Stimulated activated CD4-positive, alpha-beta T cell treated with anti-CD3 and anti-CD28 coated beads, Interleukin-1b, Interleukin-23, amount 100 ng/mL, for 24 hours (primary cell): Measurements from ENCODE around the gene NRXN2.

Source experiments
- DNase-seq, 4 experiments: peaks; one replicate each; pipeline ENCODE4 v3.0.0-alpha.2; 2020; ENCODE audit warnings: low read depth in 4 of 4, low spot score in 1 of 4

NRXN2 gene

DNA sequence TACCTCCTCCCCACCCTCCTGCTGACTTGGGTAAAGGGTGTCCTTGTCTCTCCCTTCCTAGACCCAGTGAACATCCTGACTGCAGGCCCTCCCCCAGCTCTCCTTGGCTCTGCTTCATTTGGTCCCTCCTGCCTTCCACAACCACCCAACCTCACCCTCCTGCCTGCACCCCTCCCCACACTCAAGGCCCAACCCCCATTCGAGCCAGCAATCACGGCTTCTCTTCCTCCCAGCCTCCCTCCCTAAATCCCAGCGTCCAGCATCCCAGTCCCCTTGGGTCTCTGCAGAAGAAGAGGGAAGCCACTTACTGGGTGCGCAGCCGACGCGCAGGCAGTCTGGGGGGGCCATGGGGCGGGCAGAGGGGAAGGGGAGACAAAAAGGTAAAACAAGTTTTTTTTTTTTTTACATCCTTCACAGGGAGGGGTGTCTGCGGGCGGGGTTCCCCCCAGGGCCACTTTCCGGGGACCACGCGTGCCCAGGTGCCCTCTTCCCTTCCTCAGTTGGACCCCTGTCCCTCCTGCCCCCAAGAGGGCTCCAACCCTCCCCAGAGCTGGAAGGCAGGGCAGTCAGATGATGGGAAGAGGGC lies 69.5 kb downstream of the NRXN2 start:
- no peak for DNase-seq

DNA sequence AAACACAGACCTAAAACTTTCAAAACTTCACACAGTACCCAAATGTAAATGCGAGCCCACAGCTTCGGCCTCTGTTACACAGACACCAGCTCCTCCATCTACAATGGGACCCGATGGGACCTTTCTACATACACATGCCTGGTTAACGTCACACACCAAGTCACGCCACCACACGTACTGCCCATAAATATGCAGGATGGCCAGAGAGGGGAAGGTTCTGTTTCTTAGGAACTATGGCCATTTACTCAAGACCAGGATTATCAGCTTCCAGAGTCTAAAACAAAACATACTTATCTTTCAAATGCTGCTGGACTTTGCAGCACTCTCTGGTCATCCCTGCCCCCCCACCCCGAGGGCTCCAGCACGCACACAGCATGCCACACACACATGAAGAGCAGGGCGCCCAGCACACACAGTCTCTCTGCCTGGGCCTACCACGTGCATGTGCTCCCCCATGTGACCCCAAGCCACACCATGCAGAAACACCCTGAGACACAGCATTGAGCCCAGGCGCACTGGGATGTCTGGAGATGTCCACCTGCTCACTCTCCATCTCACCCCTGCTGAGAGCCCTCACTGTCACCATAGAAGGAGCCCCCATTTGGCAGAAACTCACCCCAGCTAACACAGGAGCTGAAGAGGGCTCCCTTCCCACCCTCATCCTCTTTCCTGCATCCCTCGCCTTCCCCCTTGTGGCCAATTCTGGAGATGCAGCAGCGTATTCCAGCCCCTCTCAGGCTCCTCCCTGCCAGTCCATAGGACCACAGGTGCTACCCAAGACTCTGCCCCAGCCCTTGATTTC lies 70.2 kb downstream of the NRXN2 start:
- DNase-seq: peak; percentile 49 to 74 (median 62)

DNA sequence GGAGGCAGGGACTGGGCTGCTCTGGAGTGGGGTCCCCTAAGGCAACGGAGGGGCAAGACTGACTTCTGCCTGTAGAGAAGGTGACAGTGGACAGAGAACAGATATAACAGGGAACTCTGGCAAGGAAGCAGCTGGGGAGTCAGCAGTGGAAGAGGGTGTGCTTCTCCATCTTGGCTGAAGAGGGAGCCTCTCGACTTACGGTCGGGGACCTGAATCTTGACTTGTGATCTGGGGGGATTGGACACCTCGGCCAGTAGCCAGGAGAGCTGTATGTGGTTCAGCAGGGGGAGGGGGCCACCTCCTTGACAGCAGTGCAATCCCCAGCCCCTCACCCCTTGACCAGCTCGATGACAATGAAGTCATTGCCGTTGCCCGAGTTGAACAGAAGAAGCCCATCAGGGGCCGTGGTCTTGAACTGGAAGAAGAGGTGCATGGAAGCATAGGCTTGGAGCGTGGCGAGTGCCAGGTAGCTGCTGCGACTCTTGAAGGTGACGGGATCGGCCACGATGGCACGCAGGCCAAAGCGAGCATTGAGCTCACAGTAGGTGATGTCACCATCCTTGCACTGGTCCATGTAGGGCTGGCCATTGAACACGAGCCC lies 72.0 kb downstream of the NRXN2 start:
- no peak for DNase-seq

DNA sequence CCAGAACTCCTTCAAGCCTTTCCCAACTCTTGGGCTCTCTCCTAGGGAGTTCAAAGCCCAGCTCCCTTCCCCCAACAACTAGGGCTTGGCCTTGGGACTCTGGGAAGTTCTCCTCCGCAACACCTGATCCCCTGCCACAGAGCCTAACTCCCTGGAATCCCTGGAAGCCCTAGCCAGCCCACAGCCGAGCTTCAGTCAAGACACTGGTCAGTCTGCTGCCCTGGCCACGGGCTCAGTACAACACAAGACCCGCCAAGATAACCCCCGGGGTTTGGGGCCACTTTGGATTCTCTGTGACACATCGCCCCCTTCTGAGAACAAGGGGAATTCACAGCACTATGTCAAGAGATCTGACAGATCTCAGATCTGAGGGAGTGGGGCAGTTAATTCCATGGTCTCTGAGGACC lies 73.7 kb downstream of the NRXN2 start:
- DNase-seq: no peak

DNA sequence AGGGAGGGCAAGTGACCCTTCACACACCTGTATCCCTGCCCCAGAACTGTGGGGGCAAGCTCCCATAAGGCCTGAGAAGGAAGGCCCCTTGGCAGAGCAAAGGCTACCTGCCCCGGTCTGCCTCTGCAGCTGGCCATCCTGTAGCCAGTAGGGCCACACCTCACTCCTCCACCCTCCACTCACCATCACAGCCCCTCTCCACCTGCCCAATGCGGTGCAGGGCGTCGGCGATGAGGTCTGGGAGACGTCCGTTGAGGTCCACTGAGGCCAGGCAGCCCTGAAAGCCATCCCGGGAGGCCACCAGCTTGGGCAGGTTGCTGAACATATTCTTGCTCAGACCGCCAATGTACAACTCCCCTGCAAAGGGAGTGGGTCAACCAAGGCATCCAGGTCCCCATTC lies 74.4 kb downstream of the NRXN2 start:
- no peak for DNase-seq

DNA sequence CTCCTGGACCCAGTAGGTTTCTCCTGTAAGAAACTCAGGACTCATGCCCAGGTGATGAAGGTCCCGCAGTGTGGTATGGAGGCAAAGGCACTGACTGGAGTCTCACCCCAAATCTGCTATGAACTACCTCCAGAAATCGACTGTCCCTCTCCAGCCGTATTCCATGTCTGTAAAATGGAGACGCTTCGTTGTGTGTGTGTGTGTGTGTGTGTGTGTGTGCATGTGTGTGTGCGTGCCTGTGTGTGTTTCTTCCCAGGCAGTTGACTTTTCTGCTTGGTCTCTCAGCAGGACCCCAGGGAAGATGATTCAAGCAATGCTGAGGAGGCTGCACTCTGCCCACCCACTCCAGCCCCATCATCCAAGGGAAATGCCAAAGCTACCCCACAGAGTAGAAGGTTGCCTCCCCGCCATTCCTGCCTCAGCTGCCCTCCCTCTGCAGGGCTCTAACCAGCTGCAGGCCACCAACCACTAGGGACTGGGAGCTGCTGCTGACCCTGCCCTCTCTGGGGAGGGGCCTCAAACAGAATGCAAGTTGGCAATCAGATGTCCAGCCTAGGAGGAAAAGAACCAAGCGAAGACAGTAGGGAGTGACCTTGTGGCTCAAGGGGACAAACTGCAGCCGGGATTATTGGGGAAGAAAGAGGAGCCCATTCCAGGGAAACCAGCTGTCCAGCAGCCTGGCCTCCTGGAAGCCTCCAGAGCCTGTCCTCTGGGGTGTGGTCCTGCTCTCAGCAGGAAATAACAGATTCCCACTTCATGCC lies 75.8 kb downstream of the NRXN2 start:
- DNase-seq: no peak

DNA sequence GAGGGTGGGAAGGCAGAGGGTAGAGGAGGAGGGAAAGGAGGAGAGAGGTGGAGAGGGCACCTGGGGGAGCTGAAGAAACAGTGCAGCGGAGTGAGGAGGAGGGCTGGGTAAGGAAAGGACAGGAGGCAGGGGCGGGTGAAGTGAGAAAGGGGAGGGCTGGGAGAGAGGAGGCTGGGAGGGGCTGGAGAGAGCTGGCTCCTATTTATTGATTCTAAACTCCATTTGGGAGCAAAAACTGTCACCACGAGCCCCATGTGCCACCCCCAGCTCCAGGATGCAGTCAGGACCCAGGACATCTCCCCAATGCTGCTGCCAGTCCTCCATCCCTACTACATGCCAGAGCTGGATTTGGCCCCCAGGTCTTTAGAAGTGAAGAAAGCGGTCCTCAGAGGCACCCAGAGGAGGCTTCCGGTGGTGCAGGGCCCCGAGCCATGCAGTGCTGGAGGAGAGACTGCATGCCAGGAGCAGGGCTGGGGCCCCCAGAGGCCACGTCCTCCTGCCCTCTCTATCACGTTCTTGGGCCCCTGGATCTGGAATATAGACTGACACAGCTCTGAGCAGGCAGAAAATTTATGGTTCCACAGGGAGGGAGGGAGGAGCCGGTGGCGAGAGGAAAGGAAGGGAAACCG lies 78.2 kb downstream of the NRXN2 start:
- DNase-seq: no peak

DNA sequence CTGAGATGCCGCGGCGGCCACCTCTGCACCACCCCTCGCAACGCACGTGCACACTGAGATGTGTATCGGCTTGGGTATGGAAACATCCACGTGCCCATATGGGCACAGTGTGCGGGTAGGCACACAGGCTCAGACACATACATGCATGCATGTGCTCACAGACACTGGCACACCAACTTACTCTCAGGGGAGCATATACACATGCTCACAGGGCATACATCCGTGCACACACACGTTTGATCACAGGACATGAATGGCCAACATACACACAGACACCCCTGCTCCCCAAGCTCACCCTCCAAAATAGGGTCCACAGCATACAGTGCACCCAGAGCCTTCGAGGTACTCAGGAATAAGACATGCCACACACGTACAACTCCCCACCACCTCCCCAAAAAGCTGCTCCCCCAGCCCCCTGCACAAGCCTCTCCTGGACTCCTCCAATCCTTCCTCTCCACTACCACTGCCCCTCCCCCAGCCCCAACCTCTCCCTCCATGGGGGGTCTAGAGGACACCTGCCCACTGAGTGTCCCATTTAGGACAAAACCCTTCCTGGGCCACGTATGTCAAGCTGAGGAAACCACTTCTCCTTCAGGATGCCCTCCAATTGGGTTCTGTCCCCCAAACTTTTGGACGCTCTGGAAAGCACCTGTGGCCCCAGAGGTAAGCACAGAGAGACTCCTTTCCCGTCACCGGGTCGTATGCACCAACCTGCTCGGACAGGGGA lies 78.9 kb downstream of the NRXN2 start:
- DNase-seq: no peak

DNA sequence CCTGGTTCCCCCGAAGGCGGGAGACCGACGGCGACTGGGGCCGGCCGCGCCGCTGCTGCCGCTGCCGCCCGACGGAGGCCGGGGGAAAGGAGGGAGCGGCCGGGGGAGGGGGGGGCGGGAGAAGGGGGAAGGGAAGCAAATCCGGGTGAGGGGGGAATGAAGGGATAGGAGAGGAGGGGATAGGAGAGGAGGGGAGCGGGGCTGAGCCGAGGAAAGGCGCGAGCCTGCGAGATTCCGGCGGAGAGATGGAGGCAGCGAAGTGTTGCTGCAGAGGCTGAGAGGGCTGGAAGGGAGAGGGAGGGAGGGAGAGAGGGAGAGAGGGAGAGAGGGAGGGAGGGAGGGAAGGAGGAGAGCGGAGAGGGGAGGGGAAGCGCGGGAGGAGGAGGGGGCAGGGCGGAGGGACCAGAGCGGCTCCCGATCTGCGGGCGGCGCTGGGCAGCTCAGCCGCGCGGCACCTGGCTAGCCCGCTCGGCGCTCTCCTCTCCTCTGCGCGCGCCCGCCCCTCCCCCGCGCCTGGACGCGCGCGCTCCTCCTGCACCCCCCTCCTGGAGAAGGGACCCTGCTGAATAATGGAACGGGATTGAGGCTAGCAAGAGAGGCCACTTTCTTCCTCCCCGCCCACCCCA lies 79.6 kb downstream of the NRXN2 start:
- DNase-seq: no peak

DNA sequence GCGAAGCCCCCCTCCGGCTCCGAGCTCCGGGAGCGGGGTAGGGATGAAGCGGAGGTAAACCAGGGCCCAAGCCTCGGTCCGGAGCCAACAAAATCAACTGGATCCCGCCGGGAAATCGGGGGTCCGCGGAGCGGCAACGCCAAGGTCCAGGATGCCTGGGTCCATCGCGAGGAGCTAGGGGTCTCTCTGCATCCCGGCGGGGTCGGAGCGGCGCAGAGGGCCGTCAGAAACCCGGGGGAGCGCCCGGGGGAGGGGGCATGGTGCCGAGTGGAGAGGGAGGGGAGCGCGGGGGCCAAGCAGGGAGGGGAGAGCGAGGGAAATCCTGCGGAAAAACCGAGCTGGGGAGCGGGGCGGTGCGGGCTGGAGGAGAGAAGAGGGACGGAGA lies 80.1 kb downstream of the NRXN2 start:
- no peak for DNase-seq

DNA sequence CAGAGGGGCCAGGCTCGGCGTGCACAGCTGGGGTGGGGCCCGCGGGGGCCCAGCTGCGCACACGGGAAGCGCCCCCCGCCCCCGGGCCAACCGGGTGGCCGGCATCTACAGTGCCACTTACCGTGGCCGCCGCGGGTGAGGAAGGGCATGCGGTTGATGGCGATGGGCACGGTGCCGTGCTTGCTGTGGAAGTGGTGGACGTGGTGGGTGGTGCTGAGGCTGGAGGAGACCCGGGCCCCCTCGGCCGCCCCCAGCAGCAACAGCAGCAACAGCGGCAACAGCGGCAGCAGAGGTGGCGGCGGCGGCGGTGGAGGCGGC lies 80.6 kb downstream of the NRXN2 start:
- DNase-seq: no peak

DNA sequence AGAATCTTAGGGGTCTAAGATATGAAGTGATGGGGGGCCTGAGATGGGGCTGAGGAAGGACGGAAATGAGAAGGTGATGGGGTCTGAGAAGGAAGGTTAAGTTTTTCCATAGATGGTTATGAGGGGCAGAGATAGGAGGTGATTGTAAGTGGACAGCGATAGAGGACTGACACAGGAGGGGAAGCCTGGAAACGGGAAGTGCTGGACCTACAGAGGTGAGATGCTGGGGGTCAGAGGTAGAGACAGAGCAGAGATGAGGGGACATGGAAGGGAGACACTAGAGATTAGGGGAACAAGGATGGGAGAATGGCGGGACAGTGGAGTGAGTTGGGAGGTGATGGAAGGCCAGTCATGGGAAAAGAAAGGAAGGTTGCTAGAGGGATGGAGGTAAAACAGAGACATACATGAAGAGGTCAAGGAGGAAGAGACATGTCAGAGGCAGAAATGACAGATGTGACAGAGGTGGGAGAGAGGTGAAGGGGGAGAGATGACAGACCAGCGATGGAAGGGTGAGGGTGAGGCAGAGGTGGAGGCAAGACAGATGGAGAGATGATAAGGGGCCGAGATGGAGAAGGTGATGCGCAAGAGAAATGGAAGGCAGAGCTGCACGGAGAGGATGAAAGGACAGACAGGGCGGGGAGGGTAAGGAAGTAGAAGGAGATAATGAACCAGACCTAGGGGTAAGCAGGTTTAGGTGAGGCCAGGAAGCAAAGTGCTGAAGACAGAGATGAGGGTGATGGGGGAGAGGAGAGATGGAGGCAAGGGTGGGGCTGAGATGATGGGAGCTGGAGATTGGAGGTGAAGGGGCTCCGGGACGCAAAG lies 81.2 kb downstream of the NRXN2 start:
- no peak for DNase-seq

DNA sequence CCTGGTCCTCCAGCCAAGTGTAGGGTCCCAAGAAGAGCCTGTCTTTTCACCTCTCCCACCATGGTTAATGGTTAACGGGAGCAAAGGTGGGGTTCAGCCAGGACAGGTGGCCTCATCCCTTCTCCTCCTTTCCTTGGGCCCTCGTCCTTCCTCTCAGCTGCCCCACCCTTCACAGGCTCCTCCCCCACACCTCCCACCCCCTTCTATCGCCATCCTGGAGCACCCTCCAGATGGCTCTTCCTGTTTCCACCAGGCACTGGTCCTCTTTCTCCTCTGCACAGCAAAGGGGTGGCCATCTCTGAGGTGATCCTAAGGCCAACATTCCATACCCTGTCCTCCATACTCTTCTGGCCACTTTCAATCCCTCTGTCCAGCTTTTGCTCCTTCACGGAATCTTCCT lies 83.1 kb downstream of the NRXN2 start:
- no peak for DNase-seq

DNA sequence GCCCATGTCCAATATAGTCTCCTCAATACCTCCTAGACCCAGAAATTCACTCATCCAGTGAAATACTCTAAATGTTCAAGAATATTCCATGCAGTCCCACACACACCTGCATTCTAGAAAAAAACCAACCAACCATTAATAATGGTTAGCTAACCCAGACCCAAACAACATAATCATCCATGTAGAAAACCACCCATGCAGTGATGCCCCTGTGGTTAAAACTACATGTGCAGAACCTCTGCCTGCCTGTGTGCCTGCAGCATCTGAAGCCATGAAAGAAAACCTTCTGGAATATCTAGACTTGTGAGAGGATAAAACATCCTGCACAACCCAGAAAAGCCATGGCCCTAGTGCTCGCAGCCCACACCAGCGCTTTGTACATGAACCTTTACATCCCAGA lies 84.2 kb downstream of the NRXN2 start:
- no peak for DNase-seq

DNA sequence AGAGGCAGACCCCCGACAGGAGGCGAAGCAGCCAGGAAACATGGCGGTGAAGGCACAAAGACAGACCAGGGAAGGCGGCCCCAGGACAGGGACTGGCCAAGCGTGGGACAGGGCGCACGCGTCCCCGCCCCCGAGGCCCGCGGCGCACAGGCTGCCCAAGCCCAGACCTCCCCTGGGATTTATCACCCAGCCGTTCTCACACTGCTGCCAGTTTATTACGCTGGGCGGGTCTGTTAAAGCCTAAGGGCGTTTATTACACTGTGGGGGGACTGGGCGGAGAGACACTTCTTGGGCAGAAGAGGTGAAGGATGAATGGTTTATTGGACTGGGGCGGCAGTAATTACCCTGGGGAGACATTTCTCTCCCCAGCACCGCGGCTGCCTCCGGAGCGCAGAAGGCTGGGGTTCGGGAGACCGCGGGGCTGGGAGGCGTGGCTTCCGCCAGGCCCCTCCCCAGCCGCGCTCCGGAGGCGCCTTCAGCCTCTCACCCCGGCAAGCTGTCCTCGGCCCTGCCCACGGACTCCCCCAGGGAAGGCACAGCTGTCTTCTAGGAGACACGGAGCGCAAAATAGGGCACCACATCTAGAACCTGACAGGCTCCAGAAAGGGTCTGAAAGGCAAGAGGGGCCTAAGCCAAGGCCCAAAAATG lies 84.9 kb downstream of the NRXN2 start:
- DNase-seq: no peak

DNA sequence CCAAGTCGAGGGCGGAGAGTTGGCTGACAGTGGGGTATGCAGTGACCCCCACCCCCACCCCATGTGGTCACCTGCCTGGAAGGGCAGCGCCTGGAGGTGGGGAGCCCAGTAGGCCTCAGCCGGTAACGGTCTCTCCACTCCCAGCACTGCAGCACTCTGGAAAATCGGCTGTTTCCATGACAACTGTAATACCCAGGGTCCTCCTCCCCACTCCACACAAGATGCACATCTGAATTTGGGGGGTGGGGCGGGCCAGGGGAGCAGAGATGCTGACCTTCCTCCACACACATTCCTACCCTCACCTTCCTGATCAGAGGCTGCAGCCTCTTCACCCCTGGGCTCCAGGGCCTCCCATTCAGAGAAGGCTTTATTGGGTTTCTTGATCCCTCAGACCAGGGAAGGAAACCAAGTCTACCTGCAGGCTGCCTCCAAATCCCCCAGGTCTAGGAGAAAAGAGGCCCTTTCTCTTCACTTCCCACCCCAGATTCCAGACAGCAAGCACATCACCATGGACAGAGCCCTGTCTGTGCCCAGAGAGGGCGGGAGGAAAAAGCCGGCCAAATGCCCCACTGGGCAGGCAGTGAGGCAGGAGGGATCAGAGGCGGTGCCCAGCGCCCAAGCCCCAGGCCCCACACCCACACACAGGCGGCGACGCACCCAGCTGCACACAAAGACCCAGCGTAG lies 85.5 kb downstream of the NRXN2 start:
- DNase-seq: no peak

DNA sequence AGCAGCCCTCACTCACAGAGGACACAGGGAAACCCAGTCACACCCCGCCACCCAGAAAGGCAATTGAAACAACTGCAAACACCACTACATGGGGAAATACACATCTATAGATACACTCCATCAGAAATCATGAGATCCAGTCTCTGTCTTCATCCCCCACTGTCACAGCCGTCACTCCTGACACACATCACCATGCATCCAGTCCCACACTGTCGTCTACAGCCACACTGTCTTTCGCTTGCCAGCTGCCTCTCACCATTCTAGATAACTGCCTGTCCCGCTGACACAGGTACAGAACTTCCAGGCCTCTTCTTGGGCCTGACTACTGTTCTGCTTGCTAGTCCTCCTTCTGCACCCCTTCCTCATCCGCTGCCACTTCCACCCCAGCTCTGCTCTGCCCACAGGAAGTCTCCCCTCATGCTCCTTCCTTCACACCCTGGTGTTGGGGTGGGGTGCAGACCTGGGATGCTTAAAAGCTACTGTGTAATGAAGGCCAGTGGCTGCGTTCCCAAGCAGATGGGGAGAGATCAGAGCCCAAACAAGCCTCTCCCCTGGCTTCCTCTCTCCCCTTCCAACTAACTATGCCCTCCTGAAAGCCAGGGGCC lies 89.3 kb downstream of the NRXN2 start:
- DNase-seq: no peak

DNA sequence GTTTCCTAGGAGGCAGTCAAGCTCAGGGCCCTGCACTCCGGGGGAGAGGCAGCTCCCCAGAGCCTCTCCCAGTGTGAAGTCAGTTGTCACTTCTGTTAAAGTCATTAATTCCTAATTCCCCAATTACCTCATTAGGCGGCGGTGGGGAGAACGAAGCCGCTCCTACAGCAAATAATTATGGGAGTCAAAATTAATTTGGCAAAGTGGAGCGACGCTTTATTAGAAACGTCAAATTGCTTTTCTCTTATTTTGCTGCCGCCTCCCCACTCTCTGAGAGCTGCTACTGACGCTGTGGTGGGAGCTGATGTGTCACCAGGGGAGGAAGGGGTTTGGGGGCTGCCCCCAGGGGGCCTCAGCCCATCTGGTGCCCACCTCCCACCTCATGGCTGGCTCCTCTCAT lies 90.3 kb downstream of the NRXN2 start:
- DNase-seq: no peak
